Pulmonary artery endothelial cell (primary cell): ENCODE data around the gene ETNK2. TPM values are rescaled to one million over a fixed set of nuclear protein-coding genes. Genes with fewer than 3 reads are reported as not detected.

ENCODE experiments used
- DNase-seq: peaks from one replicate; pipeline ENCODE4 v3.0.0-alpha.2; 2011; ENCODE audit warnings: low read depth, low spot score
- total RNA-seq: library from RNA; depleted of rRNA; stranded (reverse); fragments of >200 nt; gene quantifications from 2 replicates; pipeline ENCODE4 v1.2.3, GENCODE V29; 2014

ETNK2 gene
- total RNA-seq, 1 donor from 2014 or later, result 13.5 TPM

GRCh38 chr1:204081164-204081790 is 70.6 kb downstream of the ETNK2 start:
- DNase-seq, result no peak

Other genes starting within 250 kb of the ETNK2 start
- gene SOX13, start 78.9 kb downstream of the ETNK2 start, total RNA-seq, result 9.1 and 10.1 TPM in 2 replicates
- not detected in 2 replicates for gene REN, start 14.3 kb upstream of the ETNK2 start, total RNA-seq
- 0.67 and 0.79 TPM in 2 replicates for gene KISS1, start 44.4 kb upstream of the ETNK2 start, total RNA-seq
- not detected in 2 replicates for gene GOLT1A, start 61.9 kb upstream of the ETNK2 start, total RNA-seq
- gene PLEKHA6, start 207.9 kb upstream of the ETNK2 start, total RNA-seq, result 5.7 and 6.8 TPM in 2 replicates